Pancreas (tissue), 10 donors: ENCODE results near the gene BANP. TPM values are rescaled to one million over a fixed set of nuclear protein-coding genes. Genes with fewer than 3 reads are reported as not detected.
"Not testable (repeated sequence)": the region's sequence is repeated elsewhere in the genome, so short reads cannot be mapped to it uniquely, and the experiment has no call there.

Experiments used
- ATAC-seq, 4 donors: fragments of 200-7000 bp; cut with Tn5 transposase; one replicate each; pipeline versions ENCODE4 v1.8.0 to v1.9.1; 2020; ENCODE audit warnings: mild to moderate bottlenecking in 4 of 4, moderate library complexity in 4 of 4
- DNase-seq, 6 donors: peaks; one replicate each; pipeline ENCODE4 v3.0.0-alpha.2; 2020
- FAIRE-seq: peaks from 2 replicates; lab custom pipeline; 2012; peaks lifted over from hg19 to GRCh38; lab: Jason Lieb, UNC
- H3K27ac ChIP-seq, 4 donors: fragments of 200-600 bp; sonication (generic); 1 replicate in 3 of 4; 2 replicates in 1 of 4; pipeline versions ENCODE4 v1.5.0 to v1.8.0; 2020
- H3K27me3 ChIP-seq, 4 donors: fragments of 200-600 bp; one replicate each; pipeline ENCODE4 v1.8.0; 2021
- H3K36me3 ChIP-seq, 3 donors: fragments of 200-600 bp; sonication (generic) in 1 of 3; one replicate each; pipeline versions ENCODE4 v1.5.0 to v1.8.0; 2020 to 2021
- H3K4me1 ChIP-seq, 3 donors: fragments of 200-600 bp; one replicate each; pipeline ENCODE4 v1.8.0; 2021
- H3K4me3 ChIP-seq, 4 donors: fragments of 200-600 bp; sonication (generic) in 2 of 4; one replicate each; pipeline versions ENCODE4 v1.5.0 to v1.8.0; 2020 to 2021
- H3K9me3 ChIP-seq, 4 donors: fragments of 200-600 bp; one replicate each; pipeline ENCODE4 v1.8.0; 2021
- WGBS, 2 donors: extraction: QIAGEN DNeasy Blood & Tissue Kit; methylation state at CpG; one replicate each; pipeline ENCODE4 v1.1.7; 2013; 5-methylcytosine and 5-hydroxymethylcytosine counted together
- intact Hi-C, 3 donors: fragments of 100-400 bp; cut with DNase I; formaldehyde crosslinking; loops; one replicate each; pipeline versions ENCODE4 v1.11.1 to v1.14.2; 2022
- polyA plus RNA-seq, 2 donors: library from polyadenylated mRNA; stranded (reverse); fragments of 200-250 nt; gene quantifications; one replicate each; pipeline ENCODE4 v1.2.3, GENCODE V29; 2013
- total RNA-seq, 6 donors: library from RNA; stranded (reverse); fragmentation: NEBNext Ultra II Directional in 4 of 6; extraction: Animal tissue kit (Norgen Biotek cat#: 25700) in 4 of 6; gene quantifications; one replicate each; pipeline versions ENCODE4 v1.2.1 to v1.2.4, GENCODE V29; 2021 to 2023
- TF ChIP-seq, protein P1 (sequence below), 4 donors: fragments of 200-600 bp; sonication (generic) in 3 of 4; IDR thresholded peaks; one replicate each; pipeline versions ENCODE4 v1.5.0 to v1.8.0; 2021; ENCODE audit warnings: antibody characterized with exemption in 4 of 4
- donor health status: healthy with polysubstance abuse.
- donor health status: DM: no; HTN: no; CAD: no; lungs with moderate emphysema.
- donor health status: DM: no; HTN: no; CAD: no.
- donor health status: control.
- donor health status: control.
- donor health status: Bipolar disorder and iron deficiency.
- donor health status: DM: yes; HTN: yes; CAD: no.
- donor health status: DM: no; HTN: no; CAD: no.
- donor health status: DM: no; HTN: no; CAD: no.
- donor health status: DM: yes; HTN: yes; CAD: no.

Gene BANP, protein sequence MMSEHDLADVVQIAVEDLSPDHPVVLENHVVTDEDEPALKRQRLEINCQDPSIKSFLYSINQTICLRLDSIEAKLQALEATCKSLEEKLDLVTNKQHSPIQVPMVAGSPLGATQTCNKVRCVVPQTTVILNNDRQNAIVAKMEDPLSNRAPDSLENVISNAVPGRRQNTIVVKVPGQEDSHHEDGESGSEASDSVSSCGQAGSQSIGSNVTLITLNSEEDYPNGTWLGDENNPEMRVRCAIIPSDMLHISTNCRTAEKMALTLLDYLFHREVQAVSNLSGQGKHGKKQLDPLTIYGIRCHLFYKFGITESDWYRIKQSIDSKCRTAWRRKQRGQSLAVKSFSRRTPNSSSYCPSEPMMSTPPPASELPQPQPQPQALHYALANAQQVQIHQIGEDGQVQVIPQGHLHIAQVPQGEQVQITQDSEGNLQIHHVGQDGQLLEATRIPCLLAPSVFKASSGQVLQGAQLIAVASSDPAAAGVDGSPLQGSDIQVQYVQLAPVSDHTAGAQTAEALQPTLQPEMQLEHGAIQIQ
- total RNA-seq (10 to 100 TPM in 4 of 6 donors, 1 to 10 TPM in 2; 6.1 to 17.6 (median 12.8) TPM), polyA plus RNA-seq (10 to 100 TPM; 14.6 to 17.8 TPM)

DNA sequence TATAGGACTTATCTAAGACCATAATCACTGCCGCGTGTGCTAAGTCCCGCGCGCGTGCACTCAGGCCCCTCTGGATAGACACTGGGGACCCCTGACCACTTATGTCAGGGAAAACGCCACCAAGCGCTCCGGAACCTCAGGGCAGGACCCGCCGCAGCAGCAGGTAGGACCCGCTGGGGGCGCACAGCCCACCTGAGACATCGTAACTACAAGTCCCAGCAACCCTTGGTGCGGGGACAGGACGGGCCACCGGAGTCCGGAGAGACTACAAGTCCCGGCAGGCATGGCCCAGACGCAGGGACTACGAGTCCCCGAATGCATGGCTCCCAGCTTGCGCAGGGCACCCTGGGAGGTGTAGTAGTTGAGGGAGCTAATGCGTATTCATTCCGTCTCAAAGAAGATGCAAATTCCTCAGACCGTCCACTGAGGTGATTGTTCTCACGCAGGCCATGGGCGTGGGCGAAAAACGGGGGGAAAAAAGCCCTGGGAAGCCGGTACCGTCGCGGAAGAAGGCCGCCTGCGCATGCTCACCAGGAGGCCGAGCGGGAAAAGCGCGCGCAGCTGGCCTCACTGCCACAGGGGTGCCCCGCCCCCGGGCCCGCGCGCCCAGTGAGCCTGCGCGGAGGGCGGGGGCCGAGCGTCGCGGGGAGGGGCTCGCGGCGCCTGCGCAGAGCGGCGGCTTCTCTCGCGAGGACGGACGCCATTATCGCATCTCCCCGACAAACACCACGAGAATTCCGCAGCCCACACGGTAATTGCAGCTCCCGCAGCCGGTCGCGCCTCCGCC, at the start of gene BANP:
BANP (plus strand) TSS at position 670 of the 787 bp plus-strand sequence. CDS start 23,682 bp downstream, outside the sequence.
- Histone ChIP-seq H3K36me3 (no peaks in the 10 kb centered on the region), H3K27ac (peak within 1 kb of the TSS; percentile 76 to 95 (median 92)), H3K4me3 (peak within 1 kb of the TSS; percentile 68 to 98 (median 94)), H3K27me3 (no peaks in the 10 kb centered on the region), H3K9me3 (no peaks in the 10 kb centered on the region), H3K4me1 (peaks cover 0 to 33% (median 7%) of the 10 kb centered on the region in 3 donors)
- FAIRE-seq (no peak), DNase-seq (peak; percentile 95 to 100 (median 98)), ATAC-seq (peak; percentile 92 to 95 (median 92))
- intact Hi-C loops, result no loop called here
- TF ChIP-seq, protein P1, sequence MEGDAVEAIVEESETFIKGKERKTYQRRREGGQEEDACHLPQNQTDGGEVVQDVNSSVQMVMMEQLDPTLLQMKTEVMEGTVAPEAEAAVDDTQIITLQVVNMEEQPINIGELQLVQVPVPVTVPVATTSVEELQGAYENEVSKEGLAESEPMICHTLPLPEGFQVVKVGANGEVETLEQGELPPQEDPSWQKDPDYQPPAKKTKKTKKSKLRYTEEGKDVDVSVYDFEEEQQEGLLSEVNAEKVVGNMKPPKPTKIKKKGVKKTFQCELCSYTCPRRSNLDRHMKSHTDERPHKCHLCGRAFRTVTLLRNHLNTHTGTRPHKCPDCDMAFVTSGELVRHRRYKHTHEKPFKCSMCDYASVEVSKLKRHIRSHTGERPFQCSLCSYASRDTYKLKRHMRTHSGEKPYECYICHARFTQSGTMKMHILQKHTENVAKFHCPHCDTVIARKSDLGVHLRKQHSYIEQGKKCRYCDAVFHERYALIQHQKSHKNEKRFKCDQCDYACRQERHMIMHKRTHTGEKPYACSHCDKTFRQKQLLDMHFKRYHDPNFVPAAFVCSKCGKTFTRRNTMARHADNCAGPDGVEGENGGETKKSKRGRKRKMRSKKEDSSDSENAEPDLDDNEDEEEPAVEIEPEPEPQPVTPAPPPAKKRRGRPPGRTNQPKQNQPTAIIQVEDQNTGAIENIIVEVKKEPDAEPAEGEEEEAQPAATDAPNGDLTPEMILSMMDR (IDR thresholded peaks at IDR 0.05), result peak in 3 of 4 donors; percentile 23 to 56 (median 23)
- 0 to 1% methylated on average over 49 to 73 of the region's 73 CpGs for WGBS, 2 donors

DNA sequence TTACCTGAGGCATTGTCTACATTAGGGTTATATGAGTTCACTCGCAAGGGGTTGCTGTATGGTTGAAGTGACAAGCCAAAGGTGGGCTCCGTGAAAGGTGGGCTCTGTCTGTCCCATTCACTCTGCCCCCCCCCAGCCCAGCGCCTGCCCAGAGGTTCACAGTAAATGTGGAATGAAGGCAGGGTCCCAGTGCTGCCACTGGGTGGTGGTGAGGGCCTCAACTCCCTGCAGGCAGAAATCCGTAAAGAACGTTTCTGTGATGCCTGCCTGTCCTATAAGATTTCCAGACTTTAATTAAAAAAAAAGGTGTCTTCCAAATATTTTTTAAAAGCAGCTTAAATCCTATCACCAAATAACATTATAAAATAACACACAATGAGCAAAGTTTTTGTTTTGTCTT, 46.3 kb upstream of the BANP start:
- H3K4me3 ChIP-seq, H3K4me1 ChIP-seq, FAIRE-seq, DNase-seq, H3K27ac ChIP-seq, H3K36me3 ChIP-seq, H3K27me3 ChIP-seq, ATAC-seq, H3K9me3 ChIP-seq: not testable (repeated sequence)
- intact Hi-C loops, result loop anchor here in 1 of 3 donors (10.0 kb wide), 1 partner anchor 130 kb away; no protein-coding TSS in a partner anchor
- WGBS, 2 donors, result 86 to 87% methylated on average over 4 to 5 of the region's 5 CpGs

DNA sequence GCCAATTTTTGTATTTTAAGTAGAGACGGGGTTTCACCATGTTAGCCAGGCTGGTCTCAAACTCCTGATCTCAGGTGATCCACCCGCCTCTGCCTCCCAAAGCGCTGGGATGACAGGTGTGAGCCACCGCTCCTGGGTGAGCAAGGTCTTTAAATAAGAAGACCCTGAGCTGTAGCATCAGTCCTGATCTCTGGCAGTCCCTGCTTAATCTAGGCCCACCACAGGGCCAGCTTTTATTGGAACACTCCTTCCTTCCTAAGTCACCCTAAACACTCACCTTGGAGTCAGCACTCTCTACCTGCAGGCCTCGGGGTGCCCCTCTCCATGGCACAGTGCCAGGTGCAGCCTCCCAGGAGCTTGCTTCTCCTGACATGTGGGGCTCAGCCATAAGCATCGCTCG, 45.7 kb upstream of the BANP start:
- not testable (repeated sequence) for H3K4me3 ChIP-seq, ATAC-seq, H3K9me3 ChIP-seq, H3K27ac ChIP-seq, FAIRE-seq, H3K27me3 ChIP-seq, H3K36me3 ChIP-seq, H3K4me1 ChIP-seq
- WGBS, 2 donors, result 88 to 90% methylated on average over 7 of the region's 7 CpGs
- DNase-seq, result peak in 1 of 6 donors; percentile 65
- intact Hi-C loops, result loop anchor here in 1 of 3 donors (10.0 kb wide), 1 partner anchor 131 kb away; no protein-coding TSS in a partner anchor

DNA sequence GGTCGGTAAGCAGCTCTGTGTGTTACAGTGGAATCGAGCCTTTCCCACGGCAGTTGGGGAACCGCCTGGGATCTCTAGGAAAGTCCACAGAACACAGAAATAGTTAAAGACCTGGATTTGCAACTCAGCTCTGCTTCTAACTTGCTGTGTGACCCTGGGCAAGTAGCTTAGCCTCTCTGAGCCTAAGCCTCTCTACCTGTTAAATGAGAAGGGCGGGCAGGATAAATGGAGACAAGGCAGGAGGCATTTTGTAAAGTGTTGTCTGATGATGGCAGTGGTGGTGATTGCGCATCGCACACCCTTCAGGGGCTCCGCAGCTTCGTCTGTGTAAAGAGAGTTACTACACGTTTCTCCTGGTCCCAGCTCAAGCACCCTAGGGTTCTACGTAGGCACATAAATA, 43.1 kb upstream of the BANP start:
- WGBS, 2 donors, result 91 to 94% methylated on average over 11 of the region's 11 CpGs
- H3K27ac ChIP-seq, H3K4me1 ChIP-seq, H3K27me3 ChIP-seq, DNase-seq, H3K4me3 ChIP-seq, H3K36me3 ChIP-seq, FAIRE-seq, ATAC-seq, H3K9me3 ChIP-seq: not testable (repeated sequence)
- intact Hi-C loops, result loop anchor here in 1 of 3 donors (10.0 kb wide), 1 partner anchor 133 kb away; no protein-coding TSS in a partner anchor

DNA sequence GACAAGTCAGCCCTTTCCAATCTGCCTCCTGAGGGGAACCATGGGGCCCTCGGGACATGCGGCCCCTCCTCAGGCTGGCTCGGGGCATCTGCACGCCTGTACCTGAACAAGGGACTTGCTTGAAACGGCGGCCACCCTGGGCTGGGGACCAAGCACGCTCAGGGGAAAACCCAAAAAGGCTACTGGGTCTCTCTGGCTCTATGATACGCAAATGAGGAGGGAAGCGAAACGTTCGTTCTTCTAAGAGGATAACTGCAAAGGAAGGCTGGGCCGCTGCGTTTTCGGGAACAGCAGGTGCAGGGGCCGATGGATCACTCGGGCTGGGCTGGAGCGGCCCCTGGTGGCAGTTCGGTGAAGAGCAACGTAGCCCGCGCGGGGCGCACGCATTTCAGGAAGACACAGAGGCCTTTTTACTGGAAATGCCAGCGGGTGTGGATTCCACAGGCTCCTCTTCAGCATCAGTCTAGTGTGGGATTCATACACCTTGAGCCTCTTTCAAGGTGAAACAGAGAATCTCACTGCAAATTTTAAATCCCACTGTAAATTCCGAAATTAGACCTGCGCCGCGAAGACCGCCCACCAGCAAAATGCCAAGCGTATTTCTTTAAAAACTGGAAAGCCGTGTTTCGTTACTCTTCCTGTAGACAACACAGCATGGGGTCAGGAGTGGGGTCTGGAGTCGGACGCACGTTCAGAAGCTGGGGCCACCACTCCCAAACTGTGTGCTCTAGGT, 41.9 kb upstream of the BANP start:
- H3K36me3 ChIP-seq, H3K27me3 ChIP-seq, H3K4me1 ChIP-seq, FAIRE-seq, H3K9me3 ChIP-seq, H3K27ac ChIP-seq, H3K4me3 ChIP-seq: not testable (repeated sequence)
- DNase-seq (peak in 5 of 6 donors; percentile 66 to 93 (median 88)), ATAC-seq (peak; percentile 59 to 92 (median 84))
- TF ChIP-seq, protein P1 (IDR thresholded peaks at IDR 0.05), result peak; percentile 77 to 93 (median 88)
- intact Hi-C loops, result loop anchor here in 1 of 3 donors (10.0 kb wide), 1 partner anchor 135 kb away; no protein-coding TSS in a partner anchor
- 34 to 37% methylated on average over 36 of the region's 36 CpGs for WGBS, 2 donors

DNA sequence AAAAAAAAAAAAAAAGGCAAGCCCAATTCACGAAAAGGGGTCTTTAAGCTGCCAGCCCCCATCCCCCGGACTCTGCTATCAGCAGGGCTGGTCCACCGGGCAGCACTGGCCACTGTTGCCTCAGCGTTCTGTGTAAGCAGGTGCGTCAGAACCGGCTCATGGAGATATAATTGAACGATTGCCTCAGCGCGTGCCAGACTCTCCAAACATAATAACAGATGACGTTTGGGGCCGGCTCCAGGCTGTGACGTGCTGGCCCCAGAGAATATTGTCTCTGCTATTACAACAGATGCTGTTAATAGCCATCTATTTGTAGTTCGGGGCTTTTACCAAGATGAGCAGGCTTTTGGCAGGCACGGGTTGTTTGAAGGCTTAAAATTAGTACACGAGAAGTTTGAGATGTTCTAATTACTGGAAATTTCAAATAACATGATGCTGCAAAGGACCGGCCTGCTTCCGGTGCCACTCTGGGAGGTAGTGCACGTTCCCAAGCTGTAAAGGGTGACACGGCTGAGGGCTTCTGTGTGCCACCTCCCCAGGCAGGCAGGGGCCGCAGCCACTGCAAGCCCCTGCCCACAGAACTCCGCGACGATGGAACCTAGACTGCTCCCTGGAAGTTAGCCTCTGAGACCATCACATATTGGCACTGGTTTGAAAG, 40.0 kb upstream of the BANP start:
- H3K27me3 ChIP-seq, H3K27ac ChIP-seq, H3K4me3 ChIP-seq, H3K9me3 ChIP-seq, H3K36me3 ChIP-seq, H3K4me1 ChIP-seq, FAIRE-seq, intact Hi-C loops: not testable (repeated sequence)
- peak; percentile 78 to 90 (median 90) for ATAC-seq
- peak in 5 of 6 donors; percentile 58 to 87 (median 85) for DNase-seq
- WGBS, 2 donors, result 25 to 37% methylated on average over 23 of the region's 23 CpGs

DNA sequence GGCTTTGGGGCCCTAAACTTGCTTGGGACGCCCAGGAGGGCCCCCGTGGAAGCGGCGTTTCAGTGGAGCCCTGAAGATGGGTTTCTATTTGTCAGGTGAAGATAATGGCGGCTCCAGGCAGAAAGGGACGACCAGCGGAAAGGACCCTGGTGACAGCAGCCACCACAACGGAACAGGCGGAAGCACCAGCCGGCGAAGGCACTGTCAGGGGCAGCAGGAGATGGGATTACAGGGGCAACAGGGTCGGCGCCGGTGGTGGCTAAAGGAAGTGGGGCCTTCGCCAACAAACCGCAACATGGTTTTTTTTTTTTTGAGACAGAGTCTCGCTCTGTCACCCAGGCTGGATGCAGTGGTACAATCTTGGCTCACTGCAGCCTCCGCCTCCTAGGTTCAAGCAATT, 38.5 kb upstream of the BANP start:
- H3K27me3 ChIP-seq, DNase-seq, intact Hi-C loops, FAIRE-seq, H3K27ac ChIP-seq, H3K36me3 ChIP-seq, H3K4me3 ChIP-seq, H3K9me3 ChIP-seq, H3K4me1 ChIP-seq, ATAC-seq: not testable (repeated sequence)
- WGBS, 2 donors, result 84 to 90% methylated on average over 18 of the region's 18 CpGs

DNA sequence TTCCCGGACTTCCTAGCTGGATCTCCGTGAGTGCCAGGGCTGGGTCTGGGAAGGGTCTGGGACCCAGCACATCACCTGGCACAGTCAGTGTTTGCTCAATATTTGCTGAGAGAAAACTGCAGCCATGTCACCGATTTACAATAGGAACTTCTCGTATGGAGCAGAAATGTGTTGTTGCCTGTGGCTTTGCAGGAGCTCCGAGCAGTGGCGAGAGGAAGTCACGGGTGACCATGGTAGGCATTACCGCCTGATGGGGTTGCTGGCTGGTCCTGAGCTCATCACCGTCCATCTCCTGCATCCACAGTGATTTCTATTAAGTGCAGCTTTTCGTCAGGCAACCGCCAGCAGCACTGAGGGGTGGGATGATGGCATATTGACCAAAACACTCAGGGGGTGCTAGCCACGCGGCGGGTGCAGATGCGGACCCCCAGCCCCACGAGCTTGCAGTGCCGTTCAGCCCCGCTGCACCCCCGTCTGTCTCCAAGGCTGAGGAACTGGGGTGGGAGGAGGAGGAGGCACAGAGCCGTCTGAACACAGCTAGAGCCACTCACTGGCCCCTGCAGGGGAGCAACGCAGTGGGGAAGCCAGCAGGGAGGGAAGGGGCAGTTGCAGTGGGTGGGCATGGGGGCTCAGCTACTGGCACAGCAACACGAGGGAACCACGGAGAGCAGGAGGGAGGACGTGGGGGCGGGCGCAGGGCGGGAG, 37.1 kb upstream of the BANP start:
- H3K4me1 ChIP-seq, H3K4me3 ChIP-seq, H3K36me3 ChIP-seq, DNase-seq, intact Hi-C loops, H3K27me3 ChIP-seq, FAIRE-seq, H3K27ac ChIP-seq, H3K9me3 ChIP-seq, ATAC-seq: not testable (repeated sequence)
- 69 to 77% methylated on average over 22 to 27 of the region's 27 CpGs for WGBS, 2 donors
